B cell (primary cell): ENCODE measurements around the gene ASTN2. TPM values are rescaled to one million over a fixed set of nuclear protein-coding genes. Genes with fewer than 3 reads are reported as not detected.

Source experiments
- ATAC-seq: fragments of 200-7000 bp; cut with Tn5 transposase; one replicate; pipeline ENCODE4 v1.10.0; 2021; ENCODE audit warnings: low read depth, mild to moderate bottlenecking, moderate number of reproducible peaks, moderate library complexity
- CTCF ChIA-PET: fragments of 350-600 bp; sonication (Branson Sonifier 250); formaldehyde crosslinking; loops from one replicate; lab custom pipeline; 2021; ENCODE audit warnings: antibody characterized with exemption, inconsistent platforms; lab: Charles Lee
- POLR2A ChIA-PET: fragments of 350-600 bp; sonication (Branson Sonifier 250); formaldehyde crosslinking; loops from one replicate; lab custom pipeline; 2021; ENCODE audit warnings: antibody characterized with exemption; lab: Charles Lee
- DNase-seq: peaks from one replicate; pipeline ENCODE4 v3.0.0; 2013
- H2AFZ ChIP-seq: 2 replicates; pipeline ENCODE4 v1.6.1; 2012; ENCODE audit warnings: mild to moderate bottlenecking, low read depth, low read length; ENCODE audit not compliant: insufficient read depth, poor library complexity, severe bottlenecking
- H3K27ac ChIP-seq, 2 donors: 1 replicate in 1 of 2; 2 replicates in 1 of 2; pipeline ENCODE4 v1.5.1; 2012 to 2013; ENCODE audit warnings: low read length in 2 of 2, mild to moderate bottlenecking in 2 of 2, moderate library complexity in 1 of 2
- H3K27me3 ChIP-seq, 4 experiments: fragments of 200-600 bp in 1 of 4; sonication (generic) in 1 of 4; replicated peaks in 1 of 4; 1 replicate in 2 of 4; 2 replicates in 2 of 4; pipeline versions ENCODE4 v1.6.1 to v1.7.0; 2013 to 2016; ENCODE audit warnings: low read length in 3 of 4, mild to moderate bottlenecking in 2 of 4, mixed read lengths in 1 of 4, moderate library complexity in 1 of 4; ENCODE audit not compliant: insufficient read depth in 4 of 4, control insufficient read depth in 3 of 4; ENCODE audit errors: control extremely low read depth in 1 of 4
- H3K36me3 ChIP-seq, 2 experiments: replicated peaks in 1 of 2; 1 replicate in 1 of 2; 2 replicates in 1 of 2; pipeline versions ENCODE4 v1.6.1 to v1.7.1; 2013; ENCODE audit warnings: low read length in 1 of 2; ENCODE audit not compliant: insufficient read depth in 2 of 2, control insufficient read depth in 1 of 2; ENCODE audit errors: control extremely low read depth in 1 of 2, extremely low read depth in 1 of 2
- H3K4me1 ChIP-seq, 2 donors: fragments of 200-600 bp in 1 of 2; sonication (generic) in 1 of 2; 1 replicate in 1 of 2; 2 replicates in 1 of 2; pipeline versions ENCODE4 v1.5.1 to v1.6.1; 2013 to 2017; ENCODE audit warnings: low read length in 2 of 2; ENCODE audit not compliant: control insufficient read depth in 2 of 2, insufficient read depth in 2 of 2
- H3K4me2 ChIP-seq: replicated peaks from 2 replicates; pipeline ENCODE3; 2012; ENCODE audit warnings: mild to moderate bottlenecking, low read depth, low read length; ENCODE audit not compliant: poor library complexity, severe bottlenecking
- H3K4me3 ChIP-seq, 5 experiments: fragments of 200-600 bp in 1 of 5; sonication (generic) in 1 of 5; 1 replicate in 3 of 5; 2 replicates in 2 of 5; pipeline versions ENCODE4 v1.5.1 to v1.7.0; 2011 to 2016; ENCODE audit warnings: low read length in 4 of 5, mild to moderate bottlenecking in 4 of 5, low read depth in 2 of 5, control low read depth in 1 of 5, moderate library complexity in 1 of 5; ENCODE audit not compliant: insufficient read depth in 1 of 5; ENCODE audit errors: control extremely low read depth in 1 of 5, extremely low read depth in 1 of 5
- H3K79me2 ChIP-seq: fragments of 200-600 bp; sonication (generic); one replicate; pipeline ENCODE4 v1.6.0; 2016; ENCODE audit warnings: low read length; ENCODE audit not compliant: control insufficient read depth, insufficient read depth
- H3K9ac ChIP-seq: fragments of 200-600 bp; sonication (generic); 2 replicates; pipeline ENCODE4 v1.6.1; 2017; ENCODE audit warnings: mild to moderate bottlenecking, low read length, moderate library complexity
- H3K9me3 ChIP-seq, 3 donors: one replicate each; pipeline versions ENCODE4 v1.6.1 to v1.7.1; 2013; ENCODE audit warnings: low read length in 2 of 3; ENCODE audit not compliant: control insufficient read depth in 2 of 3, insufficient read depth in 1 of 3; ENCODE audit errors: control extremely low read depth in 1 of 3
- H4K20me1 ChIP-seq: 2 replicates; pipeline ENCODE4 v1.6.0; 2012; ENCODE audit warnings: mild to moderate bottlenecking, low read length; ENCODE audit not compliant: insufficient read depth, control insufficient read depth, poor library complexity, severe bottlenecking
- H3K27ac Mint-ChIP-seq: one replicate; pipeline ENCODE4 v1.8.0; 2021; ENCODE audit warnings: mixed read lengths
- H3K27me3 Mint-ChIP-seq: one replicate; pipeline ENCODE4 v1.8.0; 2021; ENCODE audit warnings: mixed read lengths
- H3K4me1 Mint-ChIP-seq: one replicate; pipeline ENCODE4 v1.8.0; 2021; ENCODE audit warnings: mixed read lengths
- H3K4me3 Mint-ChIP-seq: one replicate; pipeline ENCODE4 v1.8.0; 2021; ENCODE audit warnings: mixed read lengths
- H3K9me3 Mint-ChIP-seq: one replicate; pipeline ENCODE4 v1.8.0; 2022; ENCODE audit warnings: mixed read lengths; ENCODE audit not compliant: insufficient read depth
- EZH2 ChIP-seq: IDR thresholded peaks from 2 replicates; pipeline ENCODE4 v1.6.1; 2012; ENCODE audit warnings: borderline replicate concordance, low read depth, mild to moderate bottlenecking, moderate library complexity, low read length; ENCODE audit not compliant: insufficient read depth, poor library complexity, severe bottlenecking
- WGBS: methylation state at CpG from one replicate; pipeline ENCODE4 v1.1.5; 2013; ENCODE audit warnings: missing lambda C conversion rate; ENCODE audit not compliant: insufficient coverage; 5-methylcytosine and 5-hydroxymethylcytosine counted together
- intact Hi-C: fragments of 100-400 bp; cut with micrococcal nuclease; formaldehyde crosslinking; loops from one replicate; pipeline ENCODE4 v1.10.0; 2022
- polyA plus RNA-seq: library from polyadenylated mRNA; depleted of rRNA; stranded (reverse); fragments of >200 nt; gene quantifications from 2 replicates; pipeline ENCODE4 v1.2.3, GENCODE V29; 2012
- small RNA-seq: library from RNA; depleted of rRNA; stranded (forward); fragments of <200 nt; gene quantifications from one replicate; pipeline ENCODE3, GENCODE V24; 2012; ENCODE audit warnings: low replicate concordance, low read depth; ENCODE audit not compliant: insufficient read length
- total RNA-seq, 2 donors: library from RNA; stranded (reverse); fragments of 120-200 nt in 1 of 2; gene quantifications; 1 replicate in 1 of 2; 2 replicates in 1 of 2; pipeline versions ENCODE4 v1.2.3 to v1.2.4, GENCODE V29; 2013 to 2022
- TF ChIP-seq, protein P1 (sequence below): fragments of 200-600 bp; IDR thresholded peaks from one replicate; pipeline ENCODE4 v1.8.0; 2022; ENCODE audit warnings: antibody characterized with exemption, mild to moderate bottlenecking

Gene ASTN2
- total and polyA plus RNA-seq, 2 donors (not counting 1 experiment from before 2014, with no cell fraction given) = 1.2 to 3.6 TPM

DNA sequence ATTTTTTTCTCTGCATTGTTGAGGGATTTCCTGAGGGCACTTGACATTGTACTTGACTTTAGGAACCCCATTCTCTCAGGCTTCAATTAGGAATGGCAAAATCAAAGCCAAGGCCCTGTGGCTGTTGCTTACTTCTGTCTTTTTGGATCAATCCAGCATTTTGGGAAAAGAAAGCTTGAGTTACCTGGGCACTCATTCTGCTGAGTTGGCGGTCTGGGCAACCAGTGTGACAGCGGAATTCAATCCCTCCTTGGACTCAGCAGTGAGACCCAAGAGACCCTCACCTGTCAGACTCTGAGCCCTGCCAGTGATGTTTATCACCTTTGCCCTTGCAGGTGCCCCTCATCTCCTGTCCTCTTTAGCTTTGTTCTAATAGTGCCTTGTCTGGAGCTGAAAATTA, 1036.0 kb downstream of the ASTN2 start:
- no peak overlapping the region for H3K27ac ChIP-seq
- no peaks in the 10 kb centered on the region for H4K20me1 ChIP-seq
- H3K9me3 ChIP-seq = no peaks in the 10 kb centered on the region
- Mint-ChIP-seq H3K27me3 (no peaks in the 10 kb centered on the region), H3K9me3 (no peaks in the 10 kb centered on the region), H3K27ac (no peak overlapping the region), H3K4me3 (no peak overlapping the region), H3K4me1 (no peaks in the 10 kb centered on the region)
- no peak overlapping the region for H3K9ac ChIP-seq
- no peak overlapping the region for H3K4me3 ChIP-seq
- ATAC-seq (no peak), DNase-seq (no peak)
- H3K4me2 ChIP-seq = no peak overlapping the region
- intact Hi-C loops = no loop called here
- ChIA-PET POLR2A (no interaction called here), CTCF (no interaction called here)
- no peaks in the 10 kb centered on the region for H3K36me3 ChIP-seq
- 85% methylated on average over 2 of the region's 2 CpGs for WGBS
- no peaks in the 10 kb centered on the region for H3K4me1 ChIP-seq
- no peak overlapping the region for H2AFZ ChIP-seq
- H3K27me3 ChIP-seq = no peaks in the 10 kb centered on the region
- TF ChIP-seq, protein P1, sequence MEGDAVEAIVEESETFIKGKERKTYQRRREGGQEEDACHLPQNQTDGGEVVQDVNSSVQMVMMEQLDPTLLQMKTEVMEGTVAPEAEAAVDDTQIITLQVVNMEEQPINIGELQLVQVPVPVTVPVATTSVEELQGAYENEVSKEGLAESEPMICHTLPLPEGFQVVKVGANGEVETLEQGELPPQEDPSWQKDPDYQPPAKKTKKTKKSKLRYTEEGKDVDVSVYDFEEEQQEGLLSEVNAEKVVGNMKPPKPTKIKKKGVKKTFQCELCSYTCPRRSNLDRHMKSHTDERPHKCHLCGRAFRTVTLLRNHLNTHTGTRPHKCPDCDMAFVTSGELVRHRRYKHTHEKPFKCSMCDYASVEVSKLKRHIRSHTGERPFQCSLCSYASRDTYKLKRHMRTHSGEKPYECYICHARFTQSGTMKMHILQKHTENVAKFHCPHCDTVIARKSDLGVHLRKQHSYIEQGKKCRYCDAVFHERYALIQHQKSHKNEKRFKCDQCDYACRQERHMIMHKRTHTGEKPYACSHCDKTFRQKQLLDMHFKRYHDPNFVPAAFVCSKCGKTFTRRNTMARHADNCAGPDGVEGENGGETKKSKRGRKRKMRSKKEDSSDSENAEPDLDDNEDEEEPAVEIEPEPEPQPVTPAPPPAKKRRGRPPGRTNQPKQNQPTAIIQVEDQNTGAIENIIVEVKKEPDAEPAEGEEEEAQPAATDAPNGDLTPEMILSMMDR = no peak
- no peak for TF ChIP-seq EZH2
- H3K79me2 ChIP-seq = no peaks in the 10 kb centered on the region

DNA sequence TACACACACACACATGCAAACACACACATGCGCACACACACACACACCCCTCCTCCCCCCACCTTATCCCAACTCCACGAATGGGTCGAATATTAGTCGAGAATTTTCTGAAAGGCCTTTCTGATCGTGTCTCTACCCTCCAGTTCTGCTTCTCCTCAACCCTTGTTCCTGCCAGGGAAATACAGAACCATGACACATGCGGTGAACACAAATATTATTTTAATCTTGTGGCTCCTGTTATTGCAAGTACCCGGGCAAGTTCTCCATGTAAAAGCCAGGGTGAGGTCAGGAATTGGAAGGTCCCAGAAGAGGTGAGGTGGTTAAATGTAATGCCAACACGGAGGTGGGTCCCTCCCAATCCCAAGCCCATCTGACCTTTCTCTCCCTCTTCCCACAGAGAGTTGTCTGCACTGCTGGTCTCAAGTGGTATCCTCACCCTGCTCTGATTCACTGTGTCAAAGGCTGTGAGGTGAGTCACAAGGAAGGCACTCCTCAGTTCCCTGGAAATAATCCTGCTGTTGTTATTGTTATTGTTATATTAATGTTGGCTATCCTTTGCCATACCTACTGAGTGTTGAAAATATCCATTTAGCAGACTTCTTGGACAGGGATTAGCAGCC, 1037.6 kb downstream of the ASTN2 start:
- ATAC-seq (no peak), DNase-seq (no peak)
- Histone ChIP-seq H4K20me1 (no peaks in the 10 kb centered on the region), H3K9ac (no peak overlapping the region), H3K4me3 (no peak overlapping the region), H3K79me2 (no peaks in the 10 kb centered on the region), H3K9me3 (no peaks in the 10 kb centered on the region), H3K27ac (no peak overlapping the region), H3K4me2 (no peak overlapping the region), H3K4me1 (no peaks in the 10 kb centered on the region), H3K27me3 (no peaks in the 10 kb centered on the region), H3K36me3 (no peaks in the 10 kb centered on the region), H2AFZ (no peak overlapping the region)
- H3K27me3 Mint-ChIP-seq = no peaks in the 10 kb centered on the region
- intact Hi-C loops = no loop called here
- no peaks in the 10 kb centered on the region for H3K4me1 Mint-ChIP-seq
- TF ChIP-seq EZH2 = no peak
- ChIA-PET POLR2A (no interaction called here), CTCF (no interaction called here)
- 62% methylated on average over 3 of the region's 8 CpGs for WGBS
- no peaks in the 10 kb centered on the region for H3K9me3 Mint-ChIP-seq
- H3K4me3 Mint-ChIP-seq = no peak overlapping the region
- no peak overlapping the region for H3K27ac Mint-ChIP-seq

Small RNA genes within 50 kb of the gene (small RNA-seq; reads per million reads assigned to genes)
- not detected for gene SNORA70C
